CD1c-positive myeloid dendritic cell (primary cell): ENCODE results near the gene PCDHGC5.
A peak's percentile ranks its signal among the peaks of the same experiment; 100 is the strongest.

Experiments
- DNase-seq: peaks from one replicate; pipeline ENCODE4 v3.0.0-alpha.2; 2016; ENCODE audit errors: extremely low spot score

Gene PCDHGC5

GRCh38 chr5:141512911-141513626 lies 24.2 kb downstream of the PCDHGC5 start:
- DNase-seq: peak; percentile 40

- peak; percentile 78 for DNase-seq
Measured at GRCh38 chr5:141513627-141514329, 24.9 kb downstream of the PCDHGC5 start.

- no peak for DNase-seq
Measured at GRCh38 chr5:141514330-141515133, 25.7 kb downstream of the PCDHGC5 start.

GRCh38 chr5:141515141-141515540 lies 26.3 kb downstream of the PCDHGC5 start:
- DNase-seq: no peak

GRCh38 chr5:141515946-141516671 lies 27.2 kb downstream of the PCDHGC5 start:
- DNase-seq: no peak

- DNase-seq: no peak
Measured at GRCh38 chr5:141516672-141517025, 27.8 kb downstream of the PCDHGC5 start.

- peak; percentile 52 for DNase-seq
Measured at GRCh38 chr5:141517312-141517711, 28.4 kb downstream of the PCDHGC5 start.

- DNase-seq: no peak
Measured at GRCh38 chr5:141517880-141518617, 29.2 kb downstream of the PCDHGC5 start.

GRCh38 chr5:141518618-141519015 lies 29.7 kb downstream of the PCDHGC5 start:
- no peak for DNase-seq

- peak; percentile 76 for DNase-seq
Measured at GRCh38 chr5:141519605-141520565, 31.0 kb downstream of the PCDHGC5 start.

GRCh38 chr5:141521244-141521781 lies 32.4 kb downstream of the PCDHGC5 start:
- DNase-seq: peak; percentile 87

- DNase-seq: no peak
Measured at GRCh38 chr5:141522301-141522700, 33.4 kb downstream of the PCDHGC5 start.

GRCh38 chr5:141523991-141524390 lies 35.1 kb downstream of the PCDHGC5 start:
- no peak for DNase-seq

- DNase-seq: peak; percentile 84
Measured at GRCh38 chr5:141524604-141525597, 36.0 kb downstream of the PCDHGC5 start.

- no peak for DNase-seq
Measured at GRCh38 chr5:141525653-141526052, 36.8 kb downstream of the PCDHGC5 start.

- no peak for DNase-seq
Measured at GRCh38 chr5:141527426-141527825, 38.5 kb downstream of the PCDHGC5 start.

- DNase-seq: no peak
Measured at GRCh38 chr5:141528291-141528984, 39.6 kb downstream of the PCDHGC5 start.

GRCh38 chr5:141529002-141529401 lies 40.1 kb downstream of the PCDHGC5 start:
- no peak for DNase-seq
